WTC11 (cell line): ENCODE results near the gene HEATR5A. TPM values are rescaled to one million over a fixed set of nuclear protein-coding genes. Genes with fewer than 3 reads are reported as not detected.

Source experiments
- ATAC-seq: fragments of 200-7000 bp; cut with Tn5 transposase; 2 replicates; pipeline ENCODE4 v1.10.0; 2021; ENCODE audit warnings: mild to moderate bottlenecking, moderate library complexity
- CTCF ChIA-PET: fragments of 300-600 bp; sonication (Branson Sonifier 250); formaldehyde crosslinking; loops from one replicate; lab custom pipeline; 2021; ENCODE audit warnings: antibody characterized with exemption; lab: Charles Lee
- POLR2A ChIA-PET: fragments of 350-600 bp; sonication (Branson Sonifier 250); formaldehyde crosslinking; loops from one replicate; lab custom pipeline; 2021; ENCODE audit warnings: antibody characterized with exemption; lab: Charles Lee
- DNase-seq: peaks from one replicate; pipeline ENCODE4 v3.0.0; 2021; ENCODE audit warnings: low spot score
- H3K27ac Mint-ChIP-seq: 2 replicates; pipeline ENCODE4 v1.8.0; 2021; ENCODE audit warnings: mixed read lengths
- H3K27me3 Mint-ChIP-seq: 2 replicates; pipeline ENCODE4 v1.8.0; 2021; ENCODE audit warnings: low read depth, mild to moderate bottlenecking, moderate library complexity, mixed read lengths
- H3K36me3 Mint-ChIP-seq: 2 replicates; pipeline ENCODE4 v1.8.0; 2021; ENCODE audit warnings: mixed read lengths
- H3K4me1 Mint-ChIP-seq: 2 replicates; pipeline ENCODE4 v1.8.0; 2022; ENCODE audit warnings: mixed read lengths
- H3K4me3 Mint-ChIP-seq: 2 replicates; pipeline ENCODE4 v1.8.0; 2021; ENCODE audit warnings: mild to moderate bottlenecking, moderate library complexity, mixed read lengths
- H3K9me3 Mint-ChIP-seq: 2 replicates; pipeline ENCODE4 v1.8.0; 2021; ENCODE audit warnings: mixed read lengths
- AFF4 ChIP-seq: sonication (generic); formaldehyde crosslinking; IDR thresholded peaks from 2 replicates; pipeline ENCODE4 v1.8.1; 2023; ENCODE audit warnings: mild to moderate bottlenecking, missing genetic modification reagents, borderline replicate concordance
- AR ChIP-seq: fragments of 250-450 bp; sonication (Bioruptor Pico); IDR thresholded peaks from 2 replicates; pipeline ENCODE4 v1.9.0; 2021; ENCODE audit warnings: mild to moderate bottlenecking
- ATF1 ChIP-seq: sonication (generic); formaldehyde crosslinking; IDR thresholded peaks from 2 replicates; pipeline ENCODE4 v1.8.1; 2023; ENCODE audit warnings: mild to moderate bottlenecking, moderate library complexity, missing genetic modification reagents
- CREM ChIP-seq: sonication (generic); formaldehyde crosslinking; IDR thresholded peaks from 2 replicates; pipeline ENCODE4 v1.8.1; 2022; ENCODE audit warnings: mild to moderate bottlenecking, missing genetic modification reagents, moderate library complexity
- ETV6 ChIP-seq: sonication (generic); formaldehyde crosslinking; IDR thresholded peaks from 2 replicates; pipeline ENCODE4 v1.8.1; 2022; ENCODE audit warnings: mild to moderate bottlenecking, missing genetic modification reagents
- FOXP1 ChIP-seq: sonication (generic); formaldehyde crosslinking; IDR thresholded peaks from 2 replicates; pipeline ENCODE4 v1.8.0; 2022; ENCODE audit warnings: missing genetic modification reagents, mild to moderate bottlenecking, moderate library complexity, borderline replicate concordance
- FOXP4 ChIP-seq: sonication (generic); formaldehyde crosslinking; IDR thresholded peaks from 2 replicates; pipeline ENCODE4 v1.8.0; 2022; ENCODE audit warnings: mild to moderate bottlenecking, missing genetic modification reagents
- JUN ChIP-seq: sonication (generic); formaldehyde crosslinking; IDR thresholded peaks from 2 replicates; pipeline ENCODE4 v1.8.0; 2023; ENCODE audit warnings: mild to moderate bottlenecking, missing genetic modification reagents
- KAT7 ChIP-seq: sonication (generic); formaldehyde crosslinking; IDR thresholded peaks from 2 replicates; pipeline ENCODE4 v1.8.1; 2023; ENCODE audit warnings: missing genetic modification reagents, mild to moderate bottlenecking, borderline replicate concordance
- MLX ChIP-seq: sonication (generic); formaldehyde crosslinking; IDR thresholded peaks from 2 replicates; pipeline ENCODE4 v1.8.1; 2023; ENCODE audit warnings: mild to moderate bottlenecking, missing genetic modification reagents, moderate library complexity
- NFE2L1 ChIP-seq: sonication (generic); formaldehyde crosslinking; IDR thresholded peaks from 2 replicates; pipeline ENCODE4 v1.8.1; 2023; ENCODE audit warnings: missing genetic modification reagents
- NR1H2 ChIP-seq: sonication (generic); formaldehyde crosslinking; IDR thresholded peaks from 2 replicates; pipeline ENCODE4 v1.9.0; 2021; ENCODE audit warnings: mild to moderate bottlenecking, moderate library complexity, missing genetic modification reagents
- TEAD4 ChIP-seq: sonication (generic); formaldehyde crosslinking; IDR thresholded peaks from 2 replicates; pipeline ENCODE4 v1.8.0; 2022; ENCODE audit warnings: mild to moderate bottlenecking, missing genetic modification reagents
- ZBTB43 ChIP-seq: sonication (generic); formaldehyde crosslinking; IDR thresholded peaks from 2 replicates; pipeline ENCODE4 v1.8.1; 2023; ENCODE audit warnings: mild to moderate bottlenecking, missing genetic modification reagents
- ZMAT4 ChIP-seq: fragments of 250-450 bp; sonication (Bioruptor Pico); IDR thresholded peaks from 2 replicates; pipeline ENCODE4 v1.9.0; 2021; ENCODE audit warnings: mild to moderate bottlenecking
- ZNF219 ChIP-seq: sonication (generic); formaldehyde crosslinking; IDR thresholded peaks from 2 replicates; pipeline ENCODE4 v1.8.0; 2023; ENCODE audit warnings: missing genetic modification reagents, mild to moderate bottlenecking, borderline replicate concordance
- ZNF263 ChIP-seq: sonication (generic); formaldehyde crosslinking; IDR thresholded peaks from 2 replicates; pipeline ENCODE4 v1.8.1; 2022; ENCODE audit warnings: low read depth, mild to moderate bottlenecking, moderate library complexity, missing genetic modification reagents
- total RNA-seq: library from RNA; stranded (reverse); gene quantifications from 3 replicates; pipeline ENCODE4 v1.2.3, GENCODE V29; 2021
- TF ChIP-seq, protein P1 (sequence below): sonication (generic); formaldehyde crosslinking; IDR thresholded peaks from 2 replicates; pipeline ENCODE4 v1.8.0; 2023; ENCODE audit warnings: missing genetic modification reagents
- TF ChIP-seq, protein P2 (sequence below): sonication (generic); formaldehyde crosslinking; IDR thresholded peaks from 2 replicates; pipeline ENCODE4 v1.8.0; 2023; ENCODE audit warnings: mild to moderate bottlenecking, missing genetic modification reagents

The HEATR5A gene
- total RNA-seq, 1 experiment from 2014 or later: 36.2 TPM

DNA sequence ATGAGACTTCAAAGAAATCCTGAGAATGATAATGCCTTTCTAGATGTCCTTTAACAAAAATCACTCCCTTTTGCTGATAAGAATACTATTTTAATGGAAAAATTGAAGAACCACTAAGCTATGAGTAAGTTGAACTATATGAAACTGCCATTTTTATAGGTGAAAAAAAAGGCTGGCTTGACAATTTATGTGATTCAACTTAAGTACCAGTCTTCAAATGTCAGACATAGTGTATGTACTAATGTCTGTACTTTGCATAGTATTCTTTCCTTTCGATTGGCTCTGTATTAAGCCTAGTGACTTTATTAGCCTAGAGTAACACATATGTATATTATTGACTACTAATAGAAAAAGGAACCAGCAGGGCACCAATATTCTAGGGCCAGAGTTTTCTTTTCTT lies 11.9 kb downstream of the HEATR5A start:
- ATAC-seq: no peak
- CTCF ChIA-PET: no interaction called here
- no peaks in the 10 kb centered on the region for H3K36me3 Mint-ChIP-seq
- TF ChIP-seq ETV6 (CRISPR knock-in tag): no peak
- TF ChIP-seq KAT7 (CRISPR knock-in tag): no peak
- no peak for TF ChIP-seq NR1H2 (CRISPR knock-in tag)
- TF ChIP-seq NFE2L1 (CRISPR knock-in tag): no peak
- no peak for TF ChIP-seq FOXP4 (CRISPR knock-in tag)
- TF ChIP-seq AFF4 (CRISPR knock-in tag): no peak
- TF ChIP-seq, protein P1, sequence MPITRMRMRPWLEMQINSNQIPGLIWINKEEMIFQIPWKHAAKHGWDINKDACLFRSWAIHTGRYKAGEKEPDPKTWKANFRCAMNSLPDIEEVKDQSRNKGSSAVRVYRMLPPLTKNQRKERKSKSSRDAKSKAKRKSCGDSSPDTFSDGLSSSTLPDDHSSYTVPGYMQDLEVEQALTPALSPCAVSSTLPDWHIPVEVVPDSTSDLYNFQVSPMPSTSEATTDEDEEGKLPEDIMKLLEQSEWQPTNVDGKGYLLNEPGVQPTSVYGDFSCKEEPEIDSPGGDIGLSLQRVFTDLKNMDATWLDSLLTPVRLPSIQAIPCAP (CRISPR knock-in tag): no peak
- TF ChIP-seq JUN (CRISPR knock-in tag): no peak
- no peak for TF ChIP-seq ZMAT4
- TF ChIP-seq, all 79 proteins: peak for 0
- Mint-ChIP-seq H3K27me3 (no peaks in the 10 kb centered on the region), H3K4me3 (no peak overlapping the region), H3K4me1 (0 out of 2 replicates have a peak, but pooled peaks cover 9% of the 10 kb centered on the region), H3K27ac (no peak overlapping the region), H3K9me3 (no peaks in the 10 kb centered on the region)
- DNase-seq: no peak
- POLR2A ChIA-PET: no interaction called here

DNA sequence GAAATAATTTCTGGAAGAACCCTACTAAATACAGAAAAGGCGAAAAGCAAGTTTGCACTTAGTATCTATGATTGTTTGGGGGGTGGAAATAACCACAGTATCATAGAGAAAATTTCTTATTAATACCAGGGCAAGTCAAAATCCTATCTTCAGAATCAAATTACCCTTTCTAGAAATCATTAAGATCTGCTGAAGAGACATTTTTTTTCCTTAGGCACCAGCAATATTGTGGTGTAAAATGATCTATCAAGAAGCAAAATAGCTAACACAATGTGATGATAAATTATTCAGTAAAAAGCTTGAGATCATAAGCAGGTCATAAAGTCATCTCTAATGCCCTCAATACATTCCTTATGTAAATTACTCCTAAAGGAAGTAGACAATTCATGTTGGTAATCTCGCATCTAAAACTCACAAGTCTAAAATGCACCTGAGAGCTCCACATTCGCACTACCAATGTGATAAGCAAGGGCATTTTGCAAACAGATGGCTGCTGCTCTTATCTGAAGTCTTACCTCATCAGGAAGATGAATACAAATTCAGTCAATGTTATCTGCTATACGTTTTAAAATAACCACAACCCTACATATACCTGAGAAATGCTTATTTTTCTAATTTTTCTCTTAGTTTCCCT lies 14.6 kb downstream of the HEATR5A start:
- Mint-ChIP-seq H3K36me3 (peaks cover 13% of the 10 kb centered on the region), H3K4me3 (no peak overlapping the region), H3K9me3 (no peaks in the 10 kb centered on the region), H3K27ac (no peak overlapping the region), H3K27me3 (no peaks in the 10 kb centered on the region), H3K4me1 (peaks cover 9% of the 10 kb centered on the region; the same call in 1 of the 2 replicates)
- DNase-seq: no peak
- no peak for ATAC-seq
- POLR2A ChIA-PET: no interaction called here
- CTCF ChIA-PET: interaction anchor here (0.6 to 1.4 kb wide), 3 partner anchors 13 to 46 kb away, joined by 3 to 6 read pairs (median 4); partner anchors contain the start of gene HEATR5A
- TF ChIP-seq ATF1 (CRISPR knock-in tag) (no peak), ZNF219 (CRISPR knock-in tag) (no peak), ZBTB43 (CRISPR knock-in tag) (no peak), ZMAT4 (no peak), ZNF263 (CRISPR knock-in tag) (no peak), CREM (CRISPR knock-in tag) (no peak), MLX (CRISPR knock-in tag) (no peak), FOXP1 (CRISPR knock-in tag) (no peak), AR (no peak), TEAD4 (CRISPR knock-in tag) (no peak)
- TF ChIP-seq, protein P2, sequence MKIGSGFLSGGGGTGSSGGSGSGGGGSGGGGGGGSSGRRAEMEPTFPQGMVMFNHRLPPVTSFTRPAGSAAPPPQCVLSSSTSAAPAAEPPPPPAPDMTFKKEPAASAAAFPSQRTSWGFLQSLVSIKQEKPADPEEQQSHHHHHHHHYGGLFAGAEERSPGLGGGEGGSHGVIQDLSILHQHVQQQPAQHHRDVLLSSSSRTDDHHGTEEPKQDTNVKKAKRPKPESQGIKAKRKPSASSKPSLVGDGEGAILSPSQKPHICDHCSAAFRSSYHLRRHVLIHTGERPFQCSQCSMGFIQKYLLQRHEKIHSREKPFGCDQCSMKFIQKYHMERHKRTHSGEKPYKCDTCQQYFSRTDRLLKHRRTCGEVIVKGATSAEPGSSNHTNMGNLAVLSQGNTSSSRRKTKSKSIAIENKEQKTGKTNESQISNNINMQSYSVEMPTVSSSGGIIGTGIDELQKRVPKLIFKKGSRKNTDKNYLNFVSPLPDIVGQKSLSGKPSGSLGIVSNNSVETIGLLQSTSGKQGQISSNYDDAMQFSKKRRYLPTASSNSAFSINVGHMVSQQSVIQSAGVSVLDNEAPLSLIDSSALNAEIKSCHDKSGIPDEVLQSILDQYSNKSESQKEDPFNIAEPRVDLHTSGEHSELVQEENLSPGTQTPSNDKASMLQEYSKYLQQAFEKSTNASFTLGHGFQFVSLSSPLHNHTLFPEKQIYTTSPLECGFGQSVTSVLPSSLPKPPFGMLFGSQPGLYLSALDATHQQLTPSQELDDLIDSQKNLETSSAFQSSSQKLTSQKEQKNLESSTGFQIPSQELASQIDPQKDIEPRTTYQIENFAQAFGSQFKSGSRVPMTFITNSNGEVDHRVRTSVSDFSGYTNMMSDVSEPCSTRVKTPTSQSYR: no peak
